ENCODE measurements around the gene MED31. TPM values are rescaled to one million over a fixed set of nuclear protein-coding genes. Genes with fewer than 3 reads are reported as not detected.
A peak's percentile ranks its signal among the peaks of the same experiment; 100 is the strongest.

The MED31 gene
- polyA plus RNA-seq, 2 of the 4 experiments (the other 2 are of a cell fraction) = 32.2 to 49.0 TPM

- 26% methylated on average over 1 of the region's 1 CpG for WGBS (ENCODE audit: missing lambda C conversion rate)
- Histone ChIP-seq H3K9me3 (no peaks in the 10 kb centered on the region), H3K27ac (no peak overlapping the region), H3K4me1 (peaks cover 12% of the 10 kb centered on the region; the same call in 2 of the 3 replicates), H3K4me3 (no peak overlapping the region), H3K4me2 (no peak overlapping the region)
- peak; percentile 46 for FAIRE-seq
- ChIA-PET CTCF (interaction anchor here (0.8 to 1.0 kb wide), 2 partner anchors 154 to 155 kb away, joined by 3 read pairs; no protein-coding TSS in a partner anchor), POLR2A (no interaction called here)
- ATAC-seq = no peak
- DNase-seq (ENCODE audit: low read depth in 1 of 2, low spot score in 1 of 2) = no peak
- no peak for TF ChIP-seq NR3C1 (IDR thresholded peaks at IDR 0.05)
- TF ChIP-seq FOSL2 (IDR thresholded peaks at IDR 0.05) = no peak
- TF ChIP-seq FOSL2 (CRISPR knock-in tag; IDR thresholded peaks at IDR 0.05) = peak; percentile 29; the same call in 1 of the 2 replicates
Measured at GRCh38 chr17:6627019-6627418, 24.4 kb downstream of the MED31 start.

GRCh38 chr17:6626616-6627015 is 24.8 kb downstream of the MED31 start:
- Histone ChIP-seq H3K27ac (no peak overlapping the region), H3K4me3 (no peak overlapping the region), H3K4me1 (peaks cover 12% of the 10 kb centered on the region; the same call in 2 of the 3 replicates), H3K4me2 (no peak overlapping the region), H3K9me3 (no peaks in the 10 kb centered on the region)
- POLR2A ChIA-PET = no interaction called here
- WGBS (ENCODE audit: missing lambda C conversion rate) = 92% methylated on average over 6 of the region's 6 CpGs
- FAIRE-seq = no peak
- ATAC-seq = no peak
- DNase-seq (ENCODE audit: low read depth in 1 of 2, low spot score in 1 of 2) = no peak
- CTCF ChIA-PET = interaction anchor here (0.8 to 1.0 kb wide), 2 partner anchors 154 to 155 kb away, joined by 3 read pairs; no protein-coding TSS in a partner anchor
- no peak for TF ChIP-seq ATOH8 (CRISPR knock-in tag; IDR thresholded peaks at IDR 0.05; ENCODE audit: low read depth)
- no peak for TF ChIP-seq ELK1 (IDR thresholded peaks at IDR 0.05; ENCODE audit: low read depth, low read length)
- TF ChIP-seq PBX3 (IDR thresholded peaks at IDR 0.05) = no peak
- TF ChIP-seq HMGXB4 (CRISPR knock-in tag; IDR thresholded peaks at IDR 0.05; ENCODE audit: borderline replicate concordance) = no peak
- no peak for TF ChIP-seq FOSB (CRISPR knock-in tag; IDR thresholded peaks at IDR 0.05)
- no peak for TF ChIP-seq RAD21 (conservative IDR thresholded peaks at IDR 0.05 in 1 of 2, IDR thresholded peaks at IDR 0.05 in 1 of 2)
- no peak for TF ChIP-seq MYC (IDR thresholded peaks at IDR 0.05; ENCODE audit: borderline replicate concordance, low read length)
- TF ChIP-seq CTCF (IDR thresholded peaks at IDR 0.05) = no peak
- TF ChIP-seq ZNF302 (CRISPR knock-in tag; IDR thresholded peaks at IDR 0.05) = no peak
- no peak for TF ChIP-seq FOXS1 (CRISPR knock-in tag; IDR thresholded peaks at IDR 0.05)
- TF ChIP-seq EP300 (IDR thresholded peaks at IDR 0.05) = no peak
- TF ChIP-seq HDAC2 (IDR thresholded peaks at IDR 0.05) = no peak
- no peak for TF ChIP-seq CHD4 (IDR thresholded peaks at IDR 0.05; ENCODE audit: borderline replicate concordance)

- no peak overlapping the region for H3K4me2 ChIP-seq
- DNase-seq (ENCODE audit: low read depth in 1 of 2, low spot score in 1 of 2) (no peak), FAIRE-seq (no peak), ATAC-seq (no peak)
- H3K4me3 ChIP-seq = no peak overlapping the region
- H3K27ac ChIP-seq = no peak overlapping the region
- peaks cover 12% of the 10 kb centered on the region; the same call in 2 of the 3 replicates for H3K4me1 ChIP-seq
- H3K9me3 ChIP-seq = no peaks in the 10 kb centered on the region
- POLR2A ChIA-PET = no interaction called here
- 90% methylated on average over 3 of the region's 3 CpGs for WGBS (ENCODE audit: missing lambda C conversion rate)
- CTCF ChIA-PET = interaction anchor here (0.7 to 1.5 kb wide), 3 partner anchors 14 to 150 kb away, joined by 3 read pairs; no protein-coding TSS in a partner anchor
- no peak for TF ChIP-seq CHD2 (IDR thresholded peaks at IDR 0.05; ENCODE audit: low read length, partially characterized antibody)
- TF ChIP-seq NPAS2 (CRISPR knock-in tag; IDR thresholded peaks at IDR 0.05; ENCODE audit: borderline replicate concordance) = no peak
- TF ChIP-seq E2F6 (IDR thresholded peaks at IDR 0.05; ENCODE audit: borderline replicate concordance, low read depth) = no peak
- TF ChIP-seq SREBF2 (IDR thresholded peaks at IDR 0.05) = no peak
- no peak for TF ChIP-seq RAD21 (conservative IDR thresholded peaks at IDR 0.05 in 1 of 2, IDR thresholded peaks at IDR 0.05 in 1 of 2)
- no peak for TF ChIP-seq ATOH8 (CRISPR knock-in tag; IDR thresholded peaks at IDR 0.05; ENCODE audit: low read depth)
- no peak for TF ChIP-seq RNF2 (IDR thresholded peaks at IDR 0.05; ENCODE audit: borderline replicate concordance, low read depth)
- no peak for TF ChIP-seq RARB (CRISPR knock-in tag; IDR thresholded peaks at IDR 0.05)
- TF ChIP-seq RCOR1 (IDR thresholded peaks at IDR 0.05; ENCODE audit: low read depth, low read length) = no peak
- TF ChIP-seq TP53 (CRISPR knock-in tag; IDR thresholded peaks at IDR 0.05) = no peak
- TF ChIP-seq KDM1A (IDR thresholded peaks at IDR 0.05; ENCODE audit: low read depth) = no peak
- TF ChIP-seq ZNF302 (CRISPR knock-in tag; IDR thresholded peaks at IDR 0.05) = no peak
- TF ChIP-seq HOXB5 (CRISPR knock-in tag; IDR thresholded peaks at IDR 0.05) = no peak
Measured at GRCh38 chr17:6623941-6624340, 27.5 kb downstream of the MED31 start.
